Amygdala (tissue), 56 donors: ENCODE measurements around the gene WDR55.
A peak's percentile ranks its signal among the peaks of the same experiment; 100 is the strongest.
"Not testable (repeated sequence)": the region's sequence is repeated elsewhere in the genome, so short reads cannot be mapped to it uniquely, and the experiment has no call there.

Experiments used
- DNase-seq, 56 donors: peaks; one replicate each; lab custom pipeline; 2025; lab: John Stamatoyannopoulos, UW

Gene WDR55

DNA sequence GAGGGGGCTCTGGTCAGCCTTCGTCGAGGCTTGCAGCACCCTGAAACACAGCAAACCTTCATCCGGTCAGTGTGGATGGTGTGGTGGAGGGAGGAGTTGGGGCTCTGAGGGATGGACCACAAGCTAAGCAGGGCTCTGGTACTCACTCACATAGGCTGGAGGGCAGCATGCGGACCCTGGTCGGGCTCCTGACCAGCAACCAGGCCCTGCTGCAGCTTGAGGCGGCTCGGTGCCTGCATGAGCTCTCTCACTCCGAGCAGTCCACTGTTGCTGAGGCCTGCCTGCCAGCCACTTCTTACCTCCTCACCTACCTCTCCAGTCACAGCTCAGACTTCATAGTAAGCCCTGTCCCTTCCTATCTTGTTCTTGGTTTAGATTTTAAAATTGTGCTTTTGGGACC is 23.0 kb upstream of the WDR55 start:
- DNase-seq: no peak

DNA sequence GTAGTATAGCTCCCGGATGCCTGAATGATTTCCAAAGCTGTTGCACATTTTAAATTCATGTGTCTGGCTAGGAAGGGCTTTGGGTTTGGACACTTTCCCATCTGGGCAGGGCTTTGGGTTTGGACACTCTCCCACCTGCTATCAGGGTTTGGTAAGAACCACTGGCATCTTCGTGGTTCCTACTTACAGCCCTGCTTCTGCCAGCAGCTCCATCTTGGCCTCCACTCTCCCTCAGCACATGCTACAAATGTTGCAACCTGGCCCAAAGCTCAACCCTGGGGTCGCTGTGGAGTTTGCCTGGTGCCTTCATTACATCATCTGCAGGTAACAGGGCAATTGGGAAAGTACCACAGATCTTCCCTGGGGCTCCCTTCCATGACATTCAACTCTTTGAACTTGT is 22.0 kb upstream of the WDR55 start:
- no peak for DNase-seq

GRCh38 chr5:140647042-140647419 is 17.7 kb upstream of the WDR55 start:
- no peak for DNase-seq

- no peak for DNase-seq
Measured at GRCh38 chr5:140658870-140659269, 5.8 kb upstream of the WDR55 start.

- not testable (repeated sequence) for DNase-seq
Measured at GRCh38 chr5:140660371-140660770, 4.3 kb upstream of the WDR55 start.

GRCh38 chr5:140664030-140664358 is 710 bp upstream of the WDR55 start:
- peak in 2 of 56 donors; percentile 37 to 45 for DNase-seq

DNA sequence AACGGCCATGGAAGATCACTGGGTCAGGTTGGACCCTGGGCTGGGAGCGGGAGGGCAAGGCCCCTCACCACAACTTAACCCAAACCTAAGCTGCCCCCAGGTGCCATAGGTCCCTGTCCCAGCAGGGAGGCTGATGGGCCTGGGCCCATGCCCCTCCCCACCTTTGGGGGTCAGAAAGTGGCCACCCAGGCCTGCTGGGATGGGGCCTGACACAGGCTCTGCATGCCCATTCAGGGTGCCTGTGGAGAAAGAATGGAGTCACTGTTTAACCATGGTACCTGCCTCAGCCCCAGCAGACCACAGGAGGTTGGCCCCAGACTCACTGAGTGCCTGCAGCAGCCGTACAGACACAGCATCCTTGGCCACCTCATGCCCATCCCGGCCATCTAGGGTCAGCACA is 6.3 kb downstream of the WDR55 start:
- not testable (repeated sequence) for DNase-seq

DNA sequence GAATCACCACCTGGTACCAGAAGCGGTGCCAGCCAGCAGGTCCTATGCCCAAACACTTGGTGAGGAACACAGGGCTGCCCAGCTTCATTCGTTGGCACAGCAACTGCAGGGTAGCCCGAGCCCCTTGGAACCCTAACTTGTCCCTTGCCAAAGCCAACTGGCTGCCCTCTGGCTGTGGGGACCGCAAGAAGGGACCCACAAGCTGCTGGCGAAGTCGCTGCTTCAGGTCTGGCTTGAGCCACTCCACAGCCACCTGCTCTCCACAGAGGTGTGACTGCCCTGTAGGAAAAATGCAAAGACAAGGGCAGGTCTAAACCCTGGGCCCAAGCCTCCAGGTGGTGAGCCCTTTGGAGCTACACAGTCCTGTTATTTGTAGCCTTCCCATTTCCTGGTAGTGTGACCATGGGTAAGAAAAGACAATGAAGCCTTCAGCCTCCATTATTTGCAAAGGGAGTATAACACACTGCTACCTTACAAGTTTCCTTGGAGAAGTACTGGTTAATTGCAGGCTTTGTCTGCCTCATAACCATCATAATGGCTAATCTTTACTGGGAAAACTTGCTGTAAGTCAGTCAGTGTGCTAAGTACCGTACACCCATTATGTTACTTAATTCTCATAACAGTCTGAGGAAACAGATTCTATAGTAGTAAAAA is 6.9 kb downstream of the WDR55 start:
- no peak for DNase-seq

DNA sequence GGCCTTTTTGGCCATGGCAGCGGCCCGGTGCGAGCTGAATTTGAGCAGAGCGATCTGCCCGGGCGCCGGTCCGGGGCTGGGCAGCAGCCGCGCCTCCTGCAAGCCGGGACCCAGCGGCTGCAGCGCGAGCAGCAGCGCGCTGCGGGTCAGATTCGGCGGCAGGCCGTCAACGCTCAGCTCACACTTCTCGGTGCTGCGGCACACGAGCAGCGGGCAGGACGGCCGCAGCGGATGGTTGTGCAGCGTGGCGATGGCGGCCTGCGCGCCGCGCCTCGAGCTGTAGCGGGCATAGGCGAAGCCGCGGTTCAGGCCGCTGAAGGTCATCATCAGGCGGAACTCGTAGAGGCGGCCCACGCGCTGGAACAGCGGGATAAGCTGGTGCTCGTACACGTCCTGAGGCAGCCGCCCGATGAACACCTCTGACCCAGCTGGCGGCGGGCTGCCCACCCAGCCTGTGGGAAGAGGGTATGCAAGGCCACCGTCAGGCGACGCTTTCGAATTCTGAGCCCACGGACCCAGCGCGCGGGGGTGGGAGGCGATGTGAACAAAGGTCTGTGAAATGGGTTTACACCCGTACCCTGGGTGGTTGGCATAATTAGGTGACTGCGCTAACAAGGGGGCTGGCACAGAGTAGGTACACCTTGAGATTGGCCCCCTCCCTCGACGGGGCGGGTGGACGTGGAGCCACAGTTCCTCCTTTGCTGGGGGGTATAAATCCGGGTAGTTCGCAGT is 7.9 kb downstream of the WDR55 start:
- peak in 2 of 56 donors; percentile 7 to 12 for DNase-seq

DNA sequence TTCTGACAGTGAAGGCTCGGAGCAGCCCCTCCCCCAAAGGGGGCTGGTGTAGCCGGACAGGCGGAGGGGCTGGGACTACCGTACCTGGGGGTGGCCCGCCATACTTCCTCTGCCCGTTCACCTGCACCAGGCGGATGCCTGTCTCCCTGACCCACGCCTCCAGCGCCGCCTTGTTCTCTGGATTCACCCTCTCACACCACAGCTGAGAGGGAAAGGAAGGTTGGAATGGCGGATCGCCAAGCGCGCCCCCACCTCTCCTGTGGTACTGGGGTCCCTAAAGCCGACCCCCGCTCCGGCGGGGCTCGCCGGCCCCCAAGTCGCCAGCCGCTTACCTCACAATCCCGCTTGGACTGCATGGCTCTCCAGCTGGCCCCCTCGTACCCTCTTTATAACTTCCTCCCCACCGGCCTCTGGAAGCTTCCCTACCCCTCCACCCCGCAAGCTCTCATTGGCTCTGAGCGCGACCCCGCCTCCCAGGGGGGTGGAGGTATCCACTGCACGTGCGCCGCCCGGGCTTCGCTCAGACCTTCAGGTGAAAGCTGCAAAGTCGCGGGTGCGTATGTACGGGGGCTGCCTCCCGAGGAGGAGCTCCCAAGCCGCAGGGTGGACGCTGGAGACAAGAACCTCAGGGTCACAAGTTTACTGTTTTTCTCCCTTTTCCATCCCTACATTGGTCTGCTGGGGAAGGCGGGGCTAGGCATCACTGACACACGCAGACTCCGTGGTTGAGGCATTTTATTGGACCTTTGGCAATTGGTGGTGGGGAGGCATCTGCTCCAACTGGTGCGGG is 8.7 kb downstream of the WDR55 start, which contains the start of gene DND1:
DND1 (minus strand) TSS at position 390 of the 790 bp plus-strand sequence; CDS start at position 356, 34 bp downstream.
- DNase-seq: peak in 1 of 56 donors; percentile 9

DNA sequence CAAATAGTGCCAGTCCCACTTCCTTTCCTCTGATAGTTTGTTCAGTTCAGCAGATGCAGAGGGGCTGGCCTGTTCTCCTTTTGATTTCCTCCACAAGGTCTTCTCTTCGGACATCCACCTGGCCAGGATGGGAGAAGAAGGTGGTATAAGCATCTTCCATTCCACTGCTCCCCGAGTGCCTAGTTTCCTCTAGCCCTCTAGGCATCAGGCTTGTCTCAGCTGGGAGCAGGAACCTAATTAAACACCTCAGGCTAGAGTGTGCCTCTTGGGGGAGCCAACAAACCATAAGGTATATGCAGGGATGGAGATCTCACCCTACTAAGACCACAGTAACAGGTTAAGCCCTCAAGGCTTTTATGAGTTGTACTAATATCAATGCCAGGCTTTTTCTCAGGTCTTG is 9.5 kb downstream of the WDR55 start:
- DNase-seq: no peak

GRCh38 chr5:140674629-140675028 is 9.9 kb downstream of the WDR55 start:
- no peak for DNase-seq

DNA sequence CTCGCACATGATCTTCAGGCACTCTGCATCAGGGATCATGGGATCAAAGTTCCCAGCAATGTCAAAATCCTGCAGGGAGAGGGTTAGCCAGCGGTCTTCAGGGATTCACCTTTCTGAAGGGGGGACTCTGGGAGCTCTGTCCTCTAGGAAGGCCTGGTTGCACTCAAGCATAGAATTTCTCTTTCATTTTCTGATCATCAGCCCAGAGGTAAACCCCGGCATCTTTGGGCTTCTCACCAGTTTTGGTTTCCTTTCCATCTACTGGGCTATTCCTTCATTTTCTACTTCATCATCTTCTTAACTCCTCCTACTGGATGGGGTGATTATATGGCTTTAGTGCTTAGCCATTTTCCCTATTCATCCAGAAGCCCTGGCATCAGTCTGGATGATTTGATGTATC is 13.2 kb downstream of the WDR55 start:
- no peak for DNase-seq

DNA sequence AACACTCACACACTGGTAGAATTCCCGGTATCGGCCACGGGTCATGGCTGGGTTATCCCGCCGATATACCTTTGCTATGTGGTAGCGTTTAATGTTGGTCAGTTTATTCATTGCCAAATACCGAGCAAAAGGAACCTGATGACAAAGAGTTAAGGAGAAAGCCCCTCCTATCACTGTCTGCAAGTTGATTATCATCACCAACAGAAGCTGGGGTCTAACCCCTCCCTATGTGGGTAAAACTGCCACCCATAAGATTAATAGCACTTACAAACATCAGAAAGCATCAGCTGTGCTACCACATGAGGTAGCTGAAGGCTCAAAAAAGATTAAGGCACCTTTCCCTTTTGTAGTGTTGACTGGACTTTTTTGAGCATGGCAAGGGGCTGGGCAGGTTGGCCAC is 14.3 kb downstream of the WDR55 start:
- DNase-seq: no peak

DNA sequence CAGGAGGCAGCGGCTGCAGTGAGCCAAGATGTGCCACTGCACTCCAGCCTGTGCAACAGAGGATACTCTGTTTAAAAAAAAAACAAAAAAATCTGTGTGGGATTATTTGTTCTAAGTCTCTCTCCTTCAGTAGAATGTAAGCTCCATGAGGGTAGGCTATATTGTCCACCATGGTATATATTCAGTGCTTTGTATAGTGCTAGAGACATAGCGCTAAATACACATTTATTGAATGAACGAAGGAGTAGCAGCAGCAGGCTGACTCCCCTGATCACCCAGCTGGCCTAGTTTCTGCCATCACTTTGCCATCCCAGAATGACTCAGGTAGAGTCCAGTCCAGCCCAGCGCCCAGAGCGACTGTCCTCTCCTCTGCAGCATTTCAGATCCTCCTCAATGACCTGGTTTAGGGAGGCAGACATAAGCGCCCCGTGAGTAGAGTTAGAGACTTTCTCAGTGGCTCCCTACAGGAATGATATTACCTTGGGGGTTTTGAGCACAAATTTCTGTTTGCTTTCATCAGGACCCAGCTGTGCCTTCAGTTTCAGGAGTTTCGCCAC is 25.8 kb downstream of the WDR55 start:
- DNase-seq: no peak

- peak; percentile 40 to 95 (median 84) for DNase-seq
Measured at GRCh38 chr5:140690941-140691924, 26.5 kb downstream of the WDR55 start, which contains the start of the genes HARS1 and HARS2. HARS1 (minus strand) TSS chr5:140691370; CDS start chr5:140691304, 66 bp downstream. HARS2 (plus strand) TSS chr5:140691455; CDS start chr5:140691649, 194 bp downstream.

DNA sequence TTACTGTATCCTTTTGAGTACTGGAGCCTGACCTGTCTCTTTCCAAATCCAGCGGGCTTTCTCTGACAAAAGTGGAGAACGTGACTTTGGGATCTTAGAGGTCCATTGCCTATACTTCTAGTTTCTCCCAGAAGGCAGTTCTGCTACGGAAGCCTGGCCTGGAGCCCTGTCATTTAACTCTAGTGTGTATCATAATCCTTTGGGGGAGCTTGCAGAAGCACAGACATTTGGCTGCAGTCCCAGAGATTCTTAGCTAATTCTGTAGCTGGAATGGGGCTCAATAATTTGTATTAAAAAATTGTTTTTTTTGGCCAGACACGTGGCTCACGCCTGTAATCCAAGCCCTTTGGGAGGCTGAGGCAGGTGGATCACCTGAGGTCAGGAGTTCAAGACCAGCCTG is 29.6 kb downstream of the WDR55 start:
- DNase-seq: no peak

DNA sequence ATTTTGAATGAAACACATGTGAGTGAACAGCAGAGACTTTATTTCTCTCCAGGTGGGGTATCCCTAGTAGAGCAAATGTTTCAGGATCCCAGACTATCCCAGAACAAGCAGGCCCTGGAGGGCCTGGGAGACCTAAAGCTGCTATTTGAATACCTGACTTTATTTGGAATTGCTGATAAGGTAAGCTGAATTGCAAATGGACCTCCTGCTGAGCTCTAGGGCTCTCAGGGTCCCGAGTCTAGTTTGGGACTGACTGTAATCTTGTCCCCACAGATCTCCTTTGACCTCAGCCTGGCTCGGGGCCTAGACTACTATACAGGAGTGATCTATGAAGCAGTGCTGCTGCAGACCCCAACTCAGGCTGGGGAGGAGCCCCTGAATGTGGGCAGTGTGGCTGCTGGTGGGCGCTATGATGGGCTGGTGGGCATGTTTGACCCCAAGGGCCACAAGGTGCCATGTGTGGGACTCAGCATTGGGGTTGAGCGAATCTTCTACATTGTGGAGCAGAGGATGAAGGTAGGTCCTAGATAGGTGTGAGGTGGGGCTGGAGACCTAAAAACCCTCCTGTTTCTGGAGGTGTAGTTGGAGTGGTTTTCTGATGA is 32.3 kb downstream of the WDR55 start:
- no peak for DNase-seq
